ENCODE results near the gene MYB.
A peak's percentile ranks its signal among the peaks of the same experiment; 100 is the strongest.
"Not testable (repeated sequence)": the region's sequence is repeated elsewhere in the genome, so short reads cannot be mapped to it uniquely, and the experiment has no call there.

The MYB gene

GRCh38 chr6:135180542-135181332 is at the start of gene MYB:
TSS of gene MYB (plus strand) at chr6:135181308. CDS start at chr6:135181514, 206 bp downstream.
- peak; percentile 46 to 65 for DNase-seq (ENCODE audit: low read depth in 1 of 2, low spot score in 1 of 2)

GRCh38 chr6:135132776-135133175 is 48.3 kb upstream of the MYB start:
- no peak for DNase-seq (ENCODE audit: low read depth in 1 of 2, low spot score in 1 of 2)

- DNase-seq (ENCODE audit: low read depth in 1 of 2, low spot score in 1 of 2), result no peak
Observed at GRCh38 chr6:135135835-135136234, 45.3 kb upstream of the MYB start.

GRCh38 chr6:135137826-135138225 is 43.3 kb upstream of the MYB start:
- no peak for DNase-seq (ENCODE audit: low read depth in 1 of 2, low spot score in 1 of 2)

- no peak for DNase-seq (ENCODE audit: low read depth in 1 of 2, low spot score in 1 of 2)
Observed at GRCh38 chr6:135141182-135141581, 39.9 kb upstream of the MYB start.

- no peak for DNase-seq (ENCODE audit: low read depth in 1 of 2, low spot score in 1 of 2)
Observed at GRCh38 chr6:135141728-135142127, 39.4 kb upstream of the MYB start.

- DNase-seq (ENCODE audit: low read depth in 1 of 2, low spot score in 1 of 2), result not testable (repeated sequence)
Observed at GRCh38 chr6:135142232-135142631, 38.9 kb upstream of the MYB start.

GRCh38 chr6:135144673-135145062 is 36.4 kb upstream of the MYB start:
- DNase-seq (ENCODE audit: low read depth in 1 of 2, low spot score in 1 of 2), result no peak

GRCh38 chr6:135145063-135145800 is 35.9 kb upstream of the MYB start:
- no peak for DNase-seq (ENCODE audit: low read depth in 1 of 2, low spot score in 1 of 2)

- no peak for DNase-seq (ENCODE audit: low read depth in 1 of 2, low spot score in 1 of 2)
Observed at GRCh38 chr6:135146162-135146934, 34.8 kb upstream of the MYB start.

GRCh38 chr6:135147637-135148592 is 33.2 kb upstream of the MYB start:
- DNase-seq (ENCODE audit: low read depth in 1 of 2, low spot score in 1 of 2), result no peak

- DNase-seq (ENCODE audit: low read depth in 1 of 2, low spot score in 1 of 2), result no peak
Observed at GRCh38 chr6:135148889-135149288, 32.2 kb upstream of the MYB start.

GRCh38 chr6:135149376-135149775 is 31.7 kb upstream of the MYB start:
- no peak for DNase-seq (ENCODE audit: low read depth in 1 of 2, low spot score in 1 of 2)

GRCh38 chr6:135150481-135150880 is 30.6 kb upstream of the MYB start:
- not testable (repeated sequence) for DNase-seq (ENCODE audit: low read depth in 1 of 2, low spot score in 1 of 2)

GRCh38 chr6:135154125-135154524 is 27.0 kb upstream of the MYB start:
- DNase-seq (ENCODE audit: low read depth in 1 of 2, low spot score in 1 of 2), result not testable (repeated sequence)

GRCh38 chr6:135158397-135158796 is 22.7 kb upstream of the MYB start:
- no peak for DNase-seq (ENCODE audit: low read depth in 1 of 2, low spot score in 1 of 2)

GRCh38 chr6:135159531-135159930 is 21.6 kb upstream of the MYB start:
- no peak for DNase-seq (ENCODE audit: low read depth in 1 of 2, low spot score in 1 of 2)

- DNase-seq (ENCODE audit: low read depth in 1 of 2, low spot score in 1 of 2), result no peak
Observed at GRCh38 chr6:135161411-135162395, 19.4 kb upstream of the MYB start.

- DNase-seq (ENCODE audit: low read depth in 1 of 2, low spot score in 1 of 2), result no peak
Observed at GRCh38 chr6:135162678-135163439, 18.2 kb upstream of the MYB start.

Measured in stimulated activated CD4-positive, alpha-beta T cell treated with anti-CD3 and anti-CD28 coated beads, Interleukin-15, amount 100 ng/mL, for 1 hour (primary cell).